OCI-LY3 (cell line): ENCODE measurements around the gene C7orf33.

Source experiments
- CTCF ChIP-seq: fragments of 200-600, 300-600 bp; sonication (generic); IDR thresholded peaks from 2 replicates; pipeline ENCODE4 v1.5.1; 2014; ENCODE audit warnings: antibody characterized with exemption, low read length, low read depth
- EZH2phosphoT487 ChIP-seq: fragments of 200-600 bp; shearing (Covaris generic); IDR thresholded peaks from 2 replicates; pipeline ENCODE4 v1.6.1; 2018; ENCODE audit warnings: antibody characterized with exemption, mixed run types, low read depth

GRCh38 chr7:148545932-148546331 is 44.6 kb upstream of the C7orf33 start:
- TF ChIP-seq CTCF, result no peak
- no peak for TF ChIP-seq EZH2phosphoT487
